ENCODE measurements around the gene PTPRF.

PTPRF gene

GRCh38 chr1:43673261-43673660, 142.6 kb downstream of the PTPRF start:
- no peaks in the 10 kb centered on the region for H3K79me2 ChIP-seq (ENCODE audit: control insufficient read depth, low read length)
- no peak overlapping the region for H3K27ac ChIP-seq (ENCODE audit: low read depth, low read length)
- no peaks in the 10 kb centered on the region for H4K20me1 ChIP-seq (ENCODE audit: control insufficient read depth, insufficient read depth, low read depth, low read length)
- H3K9me2 ChIP-seq (replicated peaks; ENCODE audit: control insufficient read depth, low read length) = no peaks in the 10 kb centered on the region
- no peak for TF ChIP-seq EZH2phosphoT487 (IDR thresholded peaks at IDR 0.05; ENCODE audit: borderline replicate concordance, low read length)
- TF ChIP-seq CTCF (IDR thresholded peaks at IDR 0.05; ENCODE audit: low read depth, low read length, poor library complexity, severe bottlenecking) = no peak
- H3K4me2 ChIP-seq (ENCODE audit: low read length) = no peak overlapping the region
- peaks cover 13% of the 10 kb centered on the region for H3K4me1 ChIP-seq (ENCODE audit: control insufficient read depth, low read length)
- H3F3A ChIP-seq (ENCODE audit: control insufficient read depth, insufficient read depth) = no peaks in the 10 kb centered on the region
- H3K9me3 ChIP-seq (ENCODE audit: control insufficient read depth, insufficient read depth, low read length) = no peaks in the 10 kb centered on the region
- H3K27me3 ChIP-seq (ENCODE audit: control insufficient read depth, low read length) = no peaks in the 10 kb centered on the region
- peaks cover 59% of the 10 kb centered on the region for H3K36me3 ChIP-seq (ENCODE audit: control insufficient read depth, low read length)
- H3K4me3 ChIP-seq (ENCODE audit: low read length) = no peak overlapping the region
